NB4 (cell line): ENCODE results near the gene RAVER2.

Source experiments
- MAX ChIP-seq: IDR thresholded peaks from 2 replicates; pipeline ENCODE4 v1.6.1; 2011; ENCODE audit warnings: low read depth, low read length
- MYC ChIP-seq: IDR thresholded peaks from 2 replicates; pipeline ENCODE4 v1.6.1; 2011; ENCODE audit warnings: low read depth, low read length
- POLR2A ChIP-seq: IDR thresholded peaks from 2 replicates; pipeline ENCODE4 v1.6.1; 2011; ENCODE audit warnings: mild to moderate bottlenecking; ENCODE audit not compliant: insufficient read length; ENCODE audit errors: extremely low read depth
- TF ChIP-seq, protein P1 (sequence below): IDR thresholded peaks from one replicate; pipeline ENCODE4 v1.5.1; 2012; ENCODE audit warnings: low read depth, low read length

GRCh38 chr1:64838486-64838885 lies 93.6 kb downstream of the RAVER2 start:
- TF ChIP-seq MAX (no peak), POLR2A (no peak), MYC (no peak)
- TF ChIP-seq, protein P1, sequence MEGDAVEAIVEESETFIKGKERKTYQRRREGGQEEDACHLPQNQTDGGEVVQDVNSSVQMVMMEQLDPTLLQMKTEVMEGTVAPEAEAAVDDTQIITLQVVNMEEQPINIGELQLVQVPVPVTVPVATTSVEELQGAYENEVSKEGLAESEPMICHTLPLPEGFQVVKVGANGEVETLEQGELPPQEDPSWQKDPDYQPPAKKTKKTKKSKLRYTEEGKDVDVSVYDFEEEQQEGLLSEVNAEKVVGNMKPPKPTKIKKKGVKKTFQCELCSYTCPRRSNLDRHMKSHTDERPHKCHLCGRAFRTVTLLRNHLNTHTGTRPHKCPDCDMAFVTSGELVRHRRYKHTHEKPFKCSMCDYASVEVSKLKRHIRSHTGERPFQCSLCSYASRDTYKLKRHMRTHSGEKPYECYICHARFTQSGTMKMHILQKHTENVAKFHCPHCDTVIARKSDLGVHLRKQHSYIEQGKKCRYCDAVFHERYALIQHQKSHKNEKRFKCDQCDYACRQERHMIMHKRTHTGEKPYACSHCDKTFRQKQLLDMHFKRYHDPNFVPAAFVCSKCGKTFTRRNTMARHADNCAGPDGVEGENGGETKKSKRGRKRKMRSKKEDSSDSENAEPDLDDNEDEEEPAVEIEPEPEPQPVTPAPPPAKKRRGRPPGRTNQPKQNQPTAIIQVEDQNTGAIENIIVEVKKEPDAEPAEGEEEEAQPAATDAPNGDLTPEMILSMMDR = no peak
